Measurements from ENCODE around the gene ERMAP.
A peak's percentile ranks its signal among the peaks of the same experiment; 100 is the strongest.

Gene ERMAP

GRCh38 chr1:42887366-42887765, 70.4 kb downstream of the ERMAP start:
- no peak for DNase-seq (ENCODE audit: low read depth)
- TF ChIP-seq POLR2A (IDR thresholded peaks at IDR 0.05; ENCODE audit: extremely low read depth, insufficient read length) (no peak), MYC (IDR thresholded peaks at IDR 0.05; ENCODE audit: low read depth, low read length) (no peak)
- TF ChIP-seq, protein P1, sequence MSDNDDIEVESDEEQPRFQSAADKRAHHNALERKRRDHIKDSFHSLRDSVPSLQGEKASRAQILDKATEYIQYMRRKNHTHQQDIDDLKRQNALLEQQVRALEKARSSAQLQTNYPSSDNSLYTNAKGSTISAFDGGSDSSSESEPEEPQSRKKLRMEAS (IDR thresholded peaks at IDR 0.05; ENCODE audit: low read depth, low read length), result no peak
- TF ChIP-seq, protein P2, sequence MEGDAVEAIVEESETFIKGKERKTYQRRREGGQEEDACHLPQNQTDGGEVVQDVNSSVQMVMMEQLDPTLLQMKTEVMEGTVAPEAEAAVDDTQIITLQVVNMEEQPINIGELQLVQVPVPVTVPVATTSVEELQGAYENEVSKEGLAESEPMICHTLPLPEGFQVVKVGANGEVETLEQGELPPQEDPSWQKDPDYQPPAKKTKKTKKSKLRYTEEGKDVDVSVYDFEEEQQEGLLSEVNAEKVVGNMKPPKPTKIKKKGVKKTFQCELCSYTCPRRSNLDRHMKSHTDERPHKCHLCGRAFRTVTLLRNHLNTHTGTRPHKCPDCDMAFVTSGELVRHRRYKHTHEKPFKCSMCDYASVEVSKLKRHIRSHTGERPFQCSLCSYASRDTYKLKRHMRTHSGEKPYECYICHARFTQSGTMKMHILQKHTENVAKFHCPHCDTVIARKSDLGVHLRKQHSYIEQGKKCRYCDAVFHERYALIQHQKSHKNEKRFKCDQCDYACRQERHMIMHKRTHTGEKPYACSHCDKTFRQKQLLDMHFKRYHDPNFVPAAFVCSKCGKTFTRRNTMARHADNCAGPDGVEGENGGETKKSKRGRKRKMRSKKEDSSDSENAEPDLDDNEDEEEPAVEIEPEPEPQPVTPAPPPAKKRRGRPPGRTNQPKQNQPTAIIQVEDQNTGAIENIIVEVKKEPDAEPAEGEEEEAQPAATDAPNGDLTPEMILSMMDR (IDR thresholded peaks at IDR 0.05; ENCODE audit: low read depth, low read length), result no peak
- no peak overlapping the region for H3K4me3 ChIP-seq (ENCODE audit: low read depth, low read length)

GRCh38 chr1:42888013-42888633, 71.2 kb downstream of the ERMAP start:
- no peak for TF ChIP-seq MYC (IDR thresholded peaks at IDR 0.05; ENCODE audit: low read depth, low read length)
- TF ChIP-seq, protein P1 (IDR thresholded peaks at IDR 0.05; ENCODE audit: low read depth, low read length), result no peak
- H3K4me3 ChIP-seq (ENCODE audit: low read depth, low read length), result no peak overlapping the region
- peak; percentile 28 for DNase-seq (ENCODE audit: low read depth)

- TF ChIP-seq MYC (IDR thresholded peaks at IDR 0.05; ENCODE audit: low read depth, low read length) (no peak), POLR2A (IDR thresholded peaks at IDR 0.05; ENCODE audit: extremely low read depth, insufficient read length) (no peak)
- TF ChIP-seq, protein P2 (IDR thresholded peaks at IDR 0.05; ENCODE audit: low read depth, low read length), result no peak
- TF ChIP-seq, protein P1 (IDR thresholded peaks at IDR 0.05; ENCODE audit: low read depth, low read length), result no peak
- no peak overlapping the region for H3K4me3 ChIP-seq (ENCODE audit: low read depth, low read length)
- DNase-seq (ENCODE audit: low read depth), result no peak
Measured at GRCh38 chr1:42889264-42889663, 72.3 kb downstream of the ERMAP start.

DNA sequence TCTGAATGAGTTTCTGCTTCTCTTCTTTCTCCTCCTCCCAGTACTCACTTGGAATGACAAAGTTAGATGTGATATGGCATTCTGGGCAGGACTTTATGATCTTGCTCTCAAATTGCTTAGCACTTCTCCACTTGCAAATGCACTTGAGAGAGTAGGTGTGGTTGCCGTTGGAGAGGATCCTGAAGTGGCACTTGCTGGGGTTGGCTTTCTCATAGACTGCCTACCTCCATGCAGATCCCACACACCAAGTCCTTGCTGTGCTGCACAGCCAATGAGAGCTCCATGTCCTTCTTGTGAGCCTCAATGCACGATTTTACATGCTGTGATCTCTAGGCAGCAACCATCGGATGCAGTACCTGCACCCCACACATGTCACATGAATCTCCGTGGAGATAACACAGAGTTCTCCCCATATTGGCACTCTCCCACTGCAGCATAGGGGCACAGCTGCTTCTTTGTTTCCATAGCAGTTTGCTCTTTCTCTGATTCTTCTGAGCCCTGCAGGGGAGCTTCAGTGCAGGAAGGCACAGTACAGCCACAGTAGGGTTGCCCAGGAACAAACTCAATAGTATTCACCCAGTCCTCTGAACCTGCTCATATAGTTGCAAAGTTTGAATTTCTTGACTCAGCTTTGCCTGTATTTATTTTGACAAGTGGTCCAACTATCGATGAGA, 74.7 kb downstream of the ERMAP start:
- TF ChIP-seq, protein P1 (IDR thresholded peaks at IDR 0.05; ENCODE audit: low read depth, low read length), result no peak
- no peak for TF ChIP-seq POLR2A (IDR thresholded peaks at IDR 0.05; ENCODE audit: extremely low read depth, insufficient read length)
- TF ChIP-seq MYC (IDR thresholded peaks at IDR 0.05; ENCODE audit: low read depth, low read length), result no peak
- TF ChIP-seq, protein P2 (IDR thresholded peaks at IDR 0.05; ENCODE audit: low read depth, low read length), result no peak
- no peak for DNase-seq (ENCODE audit: low read depth)
- H3K4me3 ChIP-seq (ENCODE audit: low read depth, low read length), result no peak overlapping the region

All from NB4 (cell line).